ENCODE data around the gene RNF213. TPM values are rescaled to one million over a fixed set of nuclear protein-coding genes. Genes with fewer than 3 reads are reported as not detected.

RNF213 gene
- polyA plus RNA-seq, 1 of the 3 experiments (the other 2 are of a cell fraction): 57.5 TPM

DNA sequence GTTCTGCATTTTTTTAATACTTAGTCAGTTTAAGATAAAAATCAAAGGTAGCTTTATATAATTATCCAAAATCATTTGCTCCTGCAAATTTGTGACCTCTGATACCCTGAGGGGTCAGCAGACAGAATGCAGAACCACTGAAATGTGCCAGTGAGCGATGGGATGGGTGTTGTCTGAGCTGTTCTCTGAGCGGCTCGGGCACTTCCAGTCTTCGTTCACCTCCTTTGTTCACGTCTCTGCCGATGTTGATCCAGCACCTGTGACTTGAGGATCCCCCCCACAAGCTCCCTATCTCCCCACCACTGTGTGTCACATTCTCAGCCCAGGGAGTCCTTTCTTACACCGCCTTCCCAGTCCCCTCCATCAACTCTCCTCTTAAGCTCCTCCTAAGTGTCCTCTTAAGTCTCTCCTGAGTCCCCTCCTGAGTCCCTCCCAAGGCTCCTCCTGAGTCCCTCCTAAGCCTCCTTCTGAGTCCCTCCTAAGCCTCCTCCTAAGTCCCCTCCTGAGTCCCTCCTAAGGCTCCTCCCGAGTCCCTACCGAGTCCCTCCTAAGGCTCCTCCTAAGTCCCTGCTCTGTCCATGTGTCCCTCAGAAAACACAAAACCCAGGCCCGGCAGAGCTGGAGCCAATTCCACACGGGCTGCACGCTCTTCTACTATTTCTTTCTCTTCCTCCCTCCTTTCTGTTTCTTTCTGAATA, 47.5 kb downstream of the RNF213 start:
- POLR2A ChIA-PET: no interaction called here
- H3K9me3 ChIP-seq: no peaks in the 10 kb centered on the region
- TF ChIP-seq EP300 (IDR thresholded peaks at IDR 0.05; ENCODE audit: borderline replicate concordance in 1 of 2, low read depth in 1 of 2, low read length in 1 of 2) (peak in 1 of 2 experiments; percentile 38; a peak in 1 of 4 replicates), CHD2 (IDR thresholded peaks at IDR 0.05; ENCODE audit: low read length, partially characterized antibody) (no peak), GATA2 (CRISPR knock-in tag; IDR thresholded peaks at IDR 0.05) (peak; percentile 1; the same call in 1 of the 2 replicates)

DNA sequence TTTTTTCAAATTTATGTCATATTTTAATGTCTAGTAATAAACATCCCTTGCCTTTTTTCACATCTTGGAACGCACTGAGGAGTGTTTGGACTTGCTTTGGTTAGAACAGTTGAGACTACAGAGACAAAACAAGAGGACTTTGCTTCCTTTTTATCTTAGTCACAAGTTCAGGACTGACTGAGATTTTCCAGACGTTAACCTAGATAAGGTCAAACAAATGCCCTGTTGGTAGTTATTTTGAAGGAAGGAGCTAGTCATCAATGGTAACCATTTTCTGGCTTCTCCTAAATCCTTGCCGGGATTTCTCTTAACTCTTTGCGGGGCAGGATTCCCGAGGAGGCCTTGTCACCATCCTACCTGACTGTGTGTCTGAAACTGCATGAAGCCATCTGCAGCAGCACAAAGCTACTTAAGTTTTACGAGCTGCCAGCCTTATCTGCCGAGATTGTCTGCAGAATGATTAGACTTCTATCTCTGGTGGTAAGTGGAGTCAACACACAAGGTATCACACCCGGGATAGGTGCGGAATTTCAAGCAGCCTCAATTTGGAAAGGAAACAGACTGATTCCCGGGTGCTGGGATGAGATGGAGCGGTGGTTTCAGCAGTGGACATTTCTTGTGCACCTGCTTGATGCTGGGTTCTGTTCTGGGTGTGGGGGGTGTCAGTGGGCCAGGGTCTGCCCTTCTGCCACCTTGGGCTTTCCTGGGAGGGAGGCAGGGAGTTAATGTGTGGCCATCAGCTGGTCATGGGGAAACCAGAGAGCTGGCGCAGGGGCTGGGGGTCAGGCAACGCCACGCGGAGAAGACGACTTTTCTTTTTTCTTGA, 48.3 kb downstream of the RNF213 start:
- Histone ChIP-seq H3K4me1 (ENCODE audit: control insufficient read depth in 1 of 2, insufficient read depth in 2 of 2, low read depth in 1 of 2, low read length in 1 of 2) (no peaks in the 10 kb centered on the region; a peak in 1 of 4 replicates), H3K4me3 (ENCODE audit: low read depth in 2 of 2, low read length in 1 of 2) (no peak overlapping the region), H3K9ac (no peak overlapping the region), H3F3A (replicated peaks; ENCODE audit: insufficient read depth) (peaks cover 12% of the 10 kb centered on the region), H3K27me3 (ENCODE audit: insufficient read depth) (no peaks in the 10 kb centered on the region), H2AFZ (ENCODE audit: low read depth) (no peak overlapping the region), H3K9me3 (no peaks in the 10 kb centered on the region), H3K9me2 (no peaks in the 10 kb centered on the region), H3K27ac (ENCODE audit: low read depth in 2 of 2, low read length in 1 of 2) (no peak overlapping the region), H4K20me1 (ENCODE audit: insufficient read depth) (no peaks in the 10 kb centered on the region), H3K4me2 (no peak overlapping the region), H3K36me3 (replicated peaks in 1 of 2; ENCODE audit: control insufficient read depth in 1 of 2, insufficient read depth in 2 of 2, low read length in 1 of 2) (peaks cover 45 to 83% of the 10 kb centered on the region in 2 experiments), H3K79me2 (ENCODE audit: insufficient read depth) (peaks cover 15% of the 10 kb centered on the region; the same call in 1 of the 2 replicates)
- DNase-seq: no peak
- WGBS (ENCODE audit: low lambda C conversion rate): 93% methylated on average over 16 of the region's 16 CpGs
- ChIA-PET POLR2A (no interaction called here), CTCF (interaction anchor here (1.2 to 1.3 kb wide), 2 partner anchors 53 to 301 kb away, joined by 3 read pairs; no protein-coding TSS in a partner anchor)
- no peak for TF ChIP-seq NRF1 (IDR thresholded peaks at IDR 0.05; ENCODE audit: low read depth, low read length)
- TF ChIP-seq JUND (IDR thresholded peaks at IDR 0.05): no peak
- no peak for TF ChIP-seq ELF1 (IDR thresholded peaks at IDR 0.05)
- no peak for TF ChIP-seq RXRA (IDR thresholded peaks at IDR 0.05; ENCODE audit: borderline replicate concordance, low read depth)
- no peak for TF ChIP-seq EZH2phosphoT487 (IDR thresholded peaks at IDR 0.05; ENCODE audit: borderline replicate concordance, low read depth)
- TF ChIP-seq FOSL2 (IDR thresholded peaks at IDR 0.05; ENCODE audit: borderline replicate concordance, low read depth): no peak
- no peak for TF ChIP-seq NFIC (IDR thresholded peaks at IDR 0.05; ENCODE audit: borderline replicate concordance)
- TF ChIP-seq REST (IDR thresholded peaks at IDR 0.05; ENCODE audit: low read depth, low read length): no peak
- TF ChIP-seq MEF2A (IDR thresholded peaks at IDR 0.05; ENCODE audit: borderline replicate concordance, low read depth): no peak
- TF ChIP-seq, protein P1, sequence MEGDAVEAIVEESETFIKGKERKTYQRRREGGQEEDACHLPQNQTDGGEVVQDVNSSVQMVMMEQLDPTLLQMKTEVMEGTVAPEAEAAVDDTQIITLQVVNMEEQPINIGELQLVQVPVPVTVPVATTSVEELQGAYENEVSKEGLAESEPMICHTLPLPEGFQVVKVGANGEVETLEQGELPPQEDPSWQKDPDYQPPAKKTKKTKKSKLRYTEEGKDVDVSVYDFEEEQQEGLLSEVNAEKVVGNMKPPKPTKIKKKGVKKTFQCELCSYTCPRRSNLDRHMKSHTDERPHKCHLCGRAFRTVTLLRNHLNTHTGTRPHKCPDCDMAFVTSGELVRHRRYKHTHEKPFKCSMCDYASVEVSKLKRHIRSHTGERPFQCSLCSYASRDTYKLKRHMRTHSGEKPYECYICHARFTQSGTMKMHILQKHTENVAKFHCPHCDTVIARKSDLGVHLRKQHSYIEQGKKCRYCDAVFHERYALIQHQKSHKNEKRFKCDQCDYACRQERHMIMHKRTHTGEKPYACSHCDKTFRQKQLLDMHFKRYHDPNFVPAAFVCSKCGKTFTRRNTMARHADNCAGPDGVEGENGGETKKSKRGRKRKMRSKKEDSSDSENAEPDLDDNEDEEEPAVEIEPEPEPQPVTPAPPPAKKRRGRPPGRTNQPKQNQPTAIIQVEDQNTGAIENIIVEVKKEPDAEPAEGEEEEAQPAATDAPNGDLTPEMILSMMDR (IDR thresholded peaks at IDR 0.05): no peak
- no peak for TF ChIP-seq POLR2AphosphoS5 (IDR thresholded peaks at IDR 0.05; ENCODE audit: low read depth, low read length)
- no peak for TF ChIP-seq TCF12 (IDR thresholded peaks at IDR 0.05)
- TF ChIP-seq GATA2 (CRISPR knock-in tag; IDR thresholded peaks at IDR 0.05): no peak
- no peak for TF ChIP-seq PBX3 (IDR thresholded peaks at IDR 0.05)
- no peak for TF ChIP-seq FOXM1 (IDR thresholded peaks at IDR 0.05; ENCODE audit: low read depth)
- no peak for TF ChIP-seq CHD2 (IDR thresholded peaks at IDR 0.05; ENCODE audit: low read length, partially characterized antibody)
- TF ChIP-seq SMC3 (IDR thresholded peaks at IDR 0.05; ENCODE audit: low read depth, low read length): no peak

More for the DNA sequence above, 47.5 kb downstream of the RNF213 start:
- no peaks in the 10 kb centered on the region for H3K27me3 ChIP-seq (ENCODE audit: insufficient read depth)
- H3K9me2 ChIP-seq: no peaks in the 10 kb centered on the region
- DNase-seq: peak; percentile 52
- peaks cover 8% of the 10 kb centered on the region for H3F3A ChIP-seq (replicated peaks; ENCODE audit: insufficient read depth)
- no peaks in the 10 kb centered on the region; a peak in 1 of 4 replicates for H3K4me1 ChIP-seq (ENCODE audit: control insufficient read depth in 1 of 2, insufficient read depth in 2 of 2, low read depth in 1 of 2, low read length in 1 of 2)
- WGBS (ENCODE audit: low lambda C conversion rate): 91% methylated on average over 12 of the region's 12 CpGs
- CTCF ChIA-PET: interaction anchor here (1.2 to 1.3 kb wide), 2 partner anchors 15 to 53 kb away, joined by 3 read pairs; no protein-coding TSS in a partner anchor
- no peaks in the 10 kb centered on the region for H4K20me1 ChIP-seq (ENCODE audit: insufficient read depth)
- no peak overlapping the region for H3K4me3 ChIP-seq (ENCODE audit: low read depth in 2 of 2, low read length in 1 of 2)
- peaks cover 15% of the 10 kb centered on the region; the same call in 1 of the 2 replicates for H3K79me2 ChIP-seq (ENCODE audit: insufficient read depth)
- H2AFZ ChIP-seq (ENCODE audit: low read depth): no peak overlapping the region
- H3K9ac ChIP-seq: no peak overlapping the region
- H3K4me2 ChIP-seq: no peak overlapping the region
- H3K27ac ChIP-seq (ENCODE audit: low read depth in 2 of 2, low read length in 1 of 2): no peak overlapping the region
- peaks cover 49 to 87% of the 10 kb centered on the region in 2 experiments for H3K36me3 ChIP-seq (replicated peaks in 1 of 2; ENCODE audit: control insufficient read depth in 1 of 2, insufficient read depth in 2 of 2, low read length in 1 of 2)

Data from SK-N-SH (cell line).